Measurements from ENCODE around the gene VAMP4. TPM values are rescaled to one million over a fixed set of nuclear protein-coding genes. Genes with fewer than 3 reads are reported as not detected.

VAMP4 gene, protein sequence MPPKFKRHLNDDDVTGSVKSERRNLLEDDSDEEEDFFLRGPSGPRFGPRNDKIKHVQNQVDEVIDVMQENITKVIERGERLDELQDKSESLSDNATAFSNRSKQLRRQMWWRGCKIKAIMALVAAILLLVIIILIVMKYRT
- polyA plus RNA-seq = 24.2 and 28.0 TPM in 2 replicates
- 25.3 and 29.9 TPM in 2 replicates for polyA minus RNA-seq

DNA sequence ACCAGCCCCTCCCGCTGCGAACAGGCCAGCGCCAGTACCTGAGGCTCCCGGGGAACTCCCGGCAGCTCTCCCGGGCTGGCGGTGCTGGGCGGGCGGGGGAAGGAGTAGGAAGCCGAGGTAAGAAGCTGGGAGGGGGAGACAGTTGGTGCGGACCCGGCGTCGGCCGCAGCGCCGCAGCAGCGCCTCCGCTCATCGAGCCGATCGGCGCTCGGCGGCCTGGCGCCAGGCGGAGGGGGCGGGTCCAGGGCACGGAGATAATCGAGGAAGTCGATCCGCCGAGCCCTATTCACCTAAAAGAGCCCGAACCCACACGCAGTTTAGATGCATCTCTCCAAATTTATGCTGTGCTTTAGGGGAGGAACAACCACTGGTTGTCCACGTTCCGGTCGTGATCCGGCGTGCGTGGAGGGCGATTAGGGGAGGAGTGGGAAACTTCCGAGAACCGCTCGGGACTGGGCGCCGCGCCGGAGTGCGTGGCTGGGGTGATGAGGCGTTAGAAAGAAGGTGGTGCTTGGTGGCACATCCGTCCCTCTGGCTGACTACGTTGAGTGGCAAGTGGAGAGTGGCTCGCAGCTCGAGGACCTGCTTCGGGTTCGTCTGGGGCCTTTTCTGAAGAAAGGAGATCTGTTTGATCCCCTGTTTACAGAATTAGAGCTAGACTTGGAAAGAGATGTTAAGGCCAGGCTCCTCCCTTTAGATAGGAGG lies at the start of gene VAMP4:
TSS of gene VAMP4 (minus strand) at position 194 of the 705 bp plus-strand sequence. CDS start 3,651 bp downstream, outside the sequence.
- no peaks in the 10 kb centered on the region for H3K27me3 ChIP-seq (ENCODE audit: insufficient read depth, low read depth, low read length)
- no peaks in the 10 kb centered on the region for H3K9me2 ChIP-seq (ENCODE audit: insufficient read depth, low read length)
- H3K4me3 ChIP-seq (ENCODE audit: low read length) = peak within 1 kb of the TSS; percentile 80
- peak within 1 kb of the TSS; percentile 90 for H3K9ac ChIP-seq (ENCODE audit: low read length)
- H3F3A ChIP-seq (ENCODE audit: insufficient read depth, low read length, poor library complexity, severe bottlenecking) = no peaks in the 10 kb centered on the region
- H3K9me3 ChIP-seq (ENCODE audit: low read length) = no peaks in the 10 kb centered on the region
- peak within 1 kb of the TSS; percentile 87 for H2AFZ ChIP-seq (ENCODE audit: low read depth, low read length)
- no peaks in the 10 kb centered on the region for H4K20me1 ChIP-seq (ENCODE audit: insufficient read depth)
- H3K27ac ChIP-seq (ENCODE audit: low read length) = peak within 1 kb of the TSS; percentile 94
- peak within 1 kb of the TSS; percentile 81 for H3K4me2 ChIP-seq (ENCODE audit: low read length)
- no peaks in the 10 kb centered on the region for H3K79me2 ChIP-seq (replicated peaks; ENCODE audit: insufficient read depth, low read length)
- no peaks in the 10 kb centered on the region for H3K36me3 ChIP-seq (ENCODE audit: insufficient read depth, low read length)
- TF ChIP-seq REST (IDR thresholded peaks at IDR 0.05; ENCODE audit: borderline replicate concordance) (peak; percentile 66), MXI1 (conservative IDR thresholded peaks at IDR 0.05; ENCODE audit: poor library complexity, severe bottlenecking) (peak; percentile 87), SMC3 (conservative IDR thresholded peaks at IDR 0.05; ENCODE audit: poor library complexity) (no peak), RAD21 (conservative IDR thresholded peaks at IDR 0.05) (no peak), POLR2AphosphoS5 (IDR thresholded peaks at IDR 0.05) (peak; percentile 88), TAF1 (IDR thresholded peaks at IDR 0.05; ENCODE audit: low read depth) (peak; percentile 95), EP300 (conservative IDR thresholded peaks at IDR 0.05; ENCODE audit: poor library complexity, severe bottlenecking) (peak; percentile 32), EZH2 (IDR thresholded peaks at IDR 0.05; ENCODE audit: borderline replicate concordance, insufficient read depth, low read length, poor library complexity, severe bottlenecking) (no peak)
- TF ChIP-seq, protein P1, sequence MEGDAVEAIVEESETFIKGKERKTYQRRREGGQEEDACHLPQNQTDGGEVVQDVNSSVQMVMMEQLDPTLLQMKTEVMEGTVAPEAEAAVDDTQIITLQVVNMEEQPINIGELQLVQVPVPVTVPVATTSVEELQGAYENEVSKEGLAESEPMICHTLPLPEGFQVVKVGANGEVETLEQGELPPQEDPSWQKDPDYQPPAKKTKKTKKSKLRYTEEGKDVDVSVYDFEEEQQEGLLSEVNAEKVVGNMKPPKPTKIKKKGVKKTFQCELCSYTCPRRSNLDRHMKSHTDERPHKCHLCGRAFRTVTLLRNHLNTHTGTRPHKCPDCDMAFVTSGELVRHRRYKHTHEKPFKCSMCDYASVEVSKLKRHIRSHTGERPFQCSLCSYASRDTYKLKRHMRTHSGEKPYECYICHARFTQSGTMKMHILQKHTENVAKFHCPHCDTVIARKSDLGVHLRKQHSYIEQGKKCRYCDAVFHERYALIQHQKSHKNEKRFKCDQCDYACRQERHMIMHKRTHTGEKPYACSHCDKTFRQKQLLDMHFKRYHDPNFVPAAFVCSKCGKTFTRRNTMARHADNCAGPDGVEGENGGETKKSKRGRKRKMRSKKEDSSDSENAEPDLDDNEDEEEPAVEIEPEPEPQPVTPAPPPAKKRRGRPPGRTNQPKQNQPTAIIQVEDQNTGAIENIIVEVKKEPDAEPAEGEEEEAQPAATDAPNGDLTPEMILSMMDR (IDR thresholded peaks at IDR 0.05; ENCODE audit: poor library complexity, severe bottlenecking) = peak; percentile 12

- Histone ChIP-seq H3K4me3 (ENCODE audit: low read length) (no peak overlapping the region), H3K4me2 (ENCODE audit: low read length) (no peak overlapping the region), H3K79me2 (replicated peaks; ENCODE audit: insufficient read depth, low read length) (peaks cover 2% of the 10 kb centered on the region), H3K27ac (ENCODE audit: low read length) (no peak overlapping the region), H3K36me3 (ENCODE audit: insufficient read depth, low read length) (peaks cover 4% of the 10 kb centered on the region), H3K9ac (ENCODE audit: low read length) (no peak overlapping the region), H3K9me2 (ENCODE audit: insufficient read depth, low read length) (no peaks in the 10 kb centered on the region), H4K20me1 (ENCODE audit: insufficient read depth) (no peaks in the 10 kb centered on the region), H2AFZ (ENCODE audit: low read depth, low read length) (no peak overlapping the region), H3K27me3 (ENCODE audit: insufficient read depth, low read depth, low read length) (no peaks in the 10 kb centered on the region), H3F3A (ENCODE audit: insufficient read depth, low read length, poor library complexity, severe bottlenecking) (no peaks in the 10 kb centered on the region), H3K9me3 (ENCODE audit: low read length) (no peaks in the 10 kb centered on the region)
- no peak for TF ChIP-seq TAF1 (IDR thresholded peaks at IDR 0.05; ENCODE audit: low read depth)
- TF ChIP-seq REST (IDR thresholded peaks at IDR 0.05; ENCODE audit: borderline replicate concordance) = no peak
- no peak for TF ChIP-seq EZH2 (IDR thresholded peaks at IDR 0.05; ENCODE audit: borderline replicate concordance, insufficient read depth, low read length, poor library complexity, severe bottlenecking)
- TF ChIP-seq SMC3 (conservative IDR thresholded peaks at IDR 0.05; ENCODE audit: poor library complexity) = no peak
- TF ChIP-seq POLR2AphosphoS5 (IDR thresholded peaks at IDR 0.05) = no peak
- TF ChIP-seq MXI1 (conservative IDR thresholded peaks at IDR 0.05; ENCODE audit: poor library complexity, severe bottlenecking) = no peak
- TF ChIP-seq, protein P1 (IDR thresholded peaks at IDR 0.05; ENCODE audit: poor library complexity, severe bottlenecking) = no peak
- no peak for TF ChIP-seq RAD21 (conservative IDR thresholded peaks at IDR 0.05)
- no peak for TF ChIP-seq EP300 (conservative IDR thresholded peaks at IDR 0.05; ENCODE audit: poor library complexity, severe bottlenecking)
Measured at GRCh38 chr1:171790318-171790717, 48.5 kb upstream of the VAMP4 start.
